ENCODE measurements around the gene NCOA5.

GRCh38 chr20:46065691-46066090 is 24.1 kb downstream of the NCOA5 start:
- TF ChIP-seq CTCF (IDR thresholded peaks at IDR 0.05; ENCODE audit: poor library complexity) (no peak), EZH2 (IDR thresholded peaks at IDR 0.05; ENCODE audit: borderline replicate concordance) (no peak), EZH2phosphoT487 (IDR thresholded peaks at IDR 0.05; ENCODE audit: low read depth, severe bottlenecking, unreplicated experiment) (no peak)
